ENCODE measurements around the gene RBKS. TPM values are rescaled to one million over a fixed set of nuclear protein-coding genes. Genes with fewer than 3 reads are reported as not detected.

Gene RBKS
- total RNA-seq, 1 donor from 2014 or later, result 0.79 TPM

- H3K27ac Mint-ChIP-seq (ENCODE audit: unreplicated experiment), result no peak overlapping the region
- peaks cover 22% of the 10 kb centered on the region for H3K4me1 Mint-ChIP-seq
- DNase-seq (ENCODE audit: low read depth, low spot score), result no peak
- H3K4me3 Mint-ChIP-seq, result no peak overlapping the region
- H3K36me3 Mint-ChIP-seq (ENCODE audit: low read depth), result no peaks in the 10 kb centered on the region
- no peaks in the 10 kb centered on the region for H3K9me3 Mint-ChIP-seq
- TF ChIP-seq, protein P1, sequence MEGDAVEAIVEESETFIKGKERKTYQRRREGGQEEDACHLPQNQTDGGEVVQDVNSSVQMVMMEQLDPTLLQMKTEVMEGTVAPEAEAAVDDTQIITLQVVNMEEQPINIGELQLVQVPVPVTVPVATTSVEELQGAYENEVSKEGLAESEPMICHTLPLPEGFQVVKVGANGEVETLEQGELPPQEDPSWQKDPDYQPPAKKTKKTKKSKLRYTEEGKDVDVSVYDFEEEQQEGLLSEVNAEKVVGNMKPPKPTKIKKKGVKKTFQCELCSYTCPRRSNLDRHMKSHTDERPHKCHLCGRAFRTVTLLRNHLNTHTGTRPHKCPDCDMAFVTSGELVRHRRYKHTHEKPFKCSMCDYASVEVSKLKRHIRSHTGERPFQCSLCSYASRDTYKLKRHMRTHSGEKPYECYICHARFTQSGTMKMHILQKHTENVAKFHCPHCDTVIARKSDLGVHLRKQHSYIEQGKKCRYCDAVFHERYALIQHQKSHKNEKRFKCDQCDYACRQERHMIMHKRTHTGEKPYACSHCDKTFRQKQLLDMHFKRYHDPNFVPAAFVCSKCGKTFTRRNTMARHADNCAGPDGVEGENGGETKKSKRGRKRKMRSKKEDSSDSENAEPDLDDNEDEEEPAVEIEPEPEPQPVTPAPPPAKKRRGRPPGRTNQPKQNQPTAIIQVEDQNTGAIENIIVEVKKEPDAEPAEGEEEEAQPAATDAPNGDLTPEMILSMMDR (conservative IDR thresholded peaks at IDR 0.05), result no peak
- H3K27me3 Mint-ChIP-seq (ENCODE audit: low read depth), result no peaks in the 10 kb centered on the region
Observed at GRCh38 chr2:27756544-27757498, 133.4 kb downstream of the RBKS start.

- H3K4me1 Mint-ChIP-seq, result peaks cover 22% of the 10 kb centered on the region
- H3K9me3 Mint-ChIP-seq, result no peaks in the 10 kb centered on the region
- DNase-seq (ENCODE audit: low read depth, low spot score), result no peak
- H3K27ac Mint-ChIP-seq (ENCODE audit: unreplicated experiment), result no peak overlapping the region
- H3K27me3 Mint-ChIP-seq (ENCODE audit: low read depth), result no peaks in the 10 kb centered on the region
- no peaks in the 10 kb centered on the region for H3K36me3 Mint-ChIP-seq (ENCODE audit: low read depth)
- TF ChIP-seq, protein P1 (conservative IDR thresholded peaks at IDR 0.05), result no peak
- H3K4me3 Mint-ChIP-seq, result no peak overlapping the region
Observed at GRCh38 chr2:27756091-27756490, 134.1 kb downstream of the RBKS start.

DNA sequence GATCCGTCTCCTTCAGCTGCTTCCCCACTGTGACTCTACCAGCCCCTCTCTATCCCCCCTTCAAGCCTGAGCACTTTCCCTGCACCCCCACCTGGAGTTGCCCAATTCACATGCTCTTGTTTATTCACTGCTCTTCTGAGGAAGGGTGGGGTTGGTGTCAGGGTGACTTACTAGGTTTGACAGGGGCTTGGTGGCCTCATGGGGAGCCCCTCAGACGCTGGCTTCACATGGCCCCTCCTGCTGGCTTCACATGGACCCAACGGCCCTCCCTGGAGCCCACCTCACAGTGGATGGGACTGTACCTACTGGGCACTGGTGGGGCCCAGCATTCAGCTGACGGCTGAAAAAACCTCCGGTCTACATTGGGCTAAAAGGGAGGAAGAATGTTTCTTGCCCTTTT lies 135.4 kb downstream of the RBKS start:
- no peaks in the 10 kb centered on the region for H3K9me3 Mint-ChIP-seq

DNA sequence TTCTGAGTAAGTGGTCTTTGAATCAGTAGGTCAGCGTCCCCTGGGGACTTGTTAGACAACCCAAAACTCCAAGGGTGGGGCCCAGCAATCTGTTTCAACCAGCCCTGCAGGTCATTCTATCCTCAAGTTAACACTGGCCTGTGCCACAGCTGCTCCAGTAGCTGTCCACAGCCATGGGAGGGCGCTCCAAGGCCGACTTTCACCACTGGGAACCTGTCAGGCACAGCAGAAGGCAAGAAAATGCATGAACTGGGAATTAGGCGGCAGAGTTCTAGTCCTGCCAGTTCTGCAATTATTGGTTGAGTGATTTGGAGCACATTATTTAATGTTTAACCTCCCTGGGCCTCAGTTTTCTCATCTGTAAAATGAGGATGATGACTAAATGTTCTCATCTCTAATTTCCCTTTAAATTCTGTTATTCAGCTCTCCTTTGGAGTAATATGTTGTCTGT lies 136.0 kb downstream of the RBKS start:
- peak; percentile 76 for DNase-seq (ENCODE audit: low read depth, low spot score)
- Mint-ChIP-seq H3K4me1 (peaks cover 22% of the 10 kb centered on the region), H3K27ac (ENCODE audit: unreplicated experiment) (no peak overlapping the region), H3K27me3 (ENCODE audit: low read depth) (peaks cover 3% of the 10 kb centered on the region), H3K9me3 (no peaks in the 10 kb centered on the region), H3K4me3 (peak overlapping the region; percentile 67), H3K36me3 (ENCODE audit: low read depth) (no peaks in the 10 kb centered on the region)
- TF ChIP-seq, protein P1 (conservative IDR thresholded peaks at IDR 0.05), result peak; percentile 87

More for the DNA sequence above, 135.4 kb downstream of the RBKS start:
- Mint-ChIP-seq H3K4me3 (no peak overlapping the region), H3K27ac (ENCODE audit: unreplicated experiment) (no peak overlapping the region), H3K27me3 (ENCODE audit: low read depth) (no peaks in the 10 kb centered on the region), H3K4me1 (peaks cover 22% of the 10 kb centered on the region), H3K36me3 (ENCODE audit: low read depth) (no peaks in the 10 kb centered on the region)
- DNase-seq (ENCODE audit: low read depth, low spot score), result no peak
- TF ChIP-seq, protein P1 (conservative IDR thresholded peaks at IDR 0.05), result no peak

- Mint-ChIP-seq H3K27me3 (ENCODE audit: low read depth) (peaks cover 12% of the 10 kb centered on the region), H3K4me1 (peaks cover 22% of the 10 kb centered on the region), H3K4me3 (peak overlapping the region; percentile 82), H3K27ac (ENCODE audit: unreplicated experiment) (peak overlapping the region; percentile 86), H3K9me3 (peaks cover 8% of the 10 kb centered on the region), H3K36me3 (ENCODE audit: low read depth) (peaks cover 3% of the 10 kb centered on the region)
- no peak for DNase-seq (ENCODE audit: low read depth, low spot score)
- TF ChIP-seq, protein P1 (conservative IDR thresholded peaks at IDR 0.05), result no peak
Observed at GRCh38 chr2:27752551-27753237, 137.5 kb downstream of the RBKS start.

Data from neural crest cell (in vitro differentiated cells).